ENCODE results near the gene RHD. TPM values are rescaled to one million over a fixed set of nuclear protein-coding genes. Genes with fewer than 3 reads are reported as not detected.

Gene RHD
- polyA plus RNA-seq, 1 experiment: not detected

Other genes with a start within 250 kb of the RHD start
- 33.7 and 48.3 TPM in 2 replicates for gene SYF2, start 40.0 kb upstream of the RHD start, polyA plus RNA-seq (2011; rRNA removed)
- 49.7 and 65.7 TPM in 2 replicates for gene RSRP1, start 25.1 kb upstream of the RHD start, polyA plus RNA-seq (2011; rRNA removed)
- 103 and 134 TPM in 2 replicates for gene TMEM50A, start 65.8 kb downstream of the RHD start, polyA plus RNA-seq (2011; rRNA removed)
- gene RHCE, start 148.3 kb downstream of the RHD start, polyA plus RNA-seq (2011; rRNA removed): 0.25 and 0.42 TPM in 2 replicates
- 11.6 and 16.7 TPM in 2 replicates for gene MACO1, start 158.4 kb downstream of the RHD start, polyA plus RNA-seq (2011; rRNA removed)

Data from AG04450 (cell line).